T-helper 1 cell treated with Interleukin-12 subunit alpha and Interleukin-12 subunit beta and Interleukin-4 antibody, amounts not matched to agents 30 μg/mL and 1 μg/mL, for 36 hours (primary cell): Measurements from ENCODE around the gene NCAN.
A peak's percentile ranks its signal among the peaks of the same experiment; 100 is the strongest.
"Not testable (repeated sequence)": the region's sequence is repeated elsewhere in the genome, so short reads cannot be mapped to it uniquely, and the experiment has no call there.

Experiments
- H3K27ac Mint-ChIP-seq: one replicate; pipeline ENCODE4 v1.8.0; 2021; ENCODE audit warnings: mild to moderate bottlenecking, mixed read lengths
- H3K27me3 Mint-ChIP-seq: one replicate; pipeline ENCODE4 v1.8.0; 2021; ENCODE audit warnings: low read depth, mixed read lengths
- H3K36me3 Mint-ChIP-seq: one replicate; pipeline ENCODE4 v1.8.0; 2021; ENCODE audit warnings: low read depth, mixed read lengths
- H3K4me1 Mint-ChIP-seq: one replicate; pipeline ENCODE4 v1.8.0; 2021; ENCODE audit warnings: low read depth, mixed read lengths
- H3K4me3 Mint-ChIP-seq: one replicate; pipeline ENCODE4 v1.8.0; 2021; ENCODE audit warnings: mild to moderate bottlenecking, moderate library complexity, mixed read lengths
- H3K9me3 Mint-ChIP-seq: one replicate; pipeline ENCODE4 v1.8.0; 2021; ENCODE audit warnings: mixed read lengths

Gene NCAN

DNA sequence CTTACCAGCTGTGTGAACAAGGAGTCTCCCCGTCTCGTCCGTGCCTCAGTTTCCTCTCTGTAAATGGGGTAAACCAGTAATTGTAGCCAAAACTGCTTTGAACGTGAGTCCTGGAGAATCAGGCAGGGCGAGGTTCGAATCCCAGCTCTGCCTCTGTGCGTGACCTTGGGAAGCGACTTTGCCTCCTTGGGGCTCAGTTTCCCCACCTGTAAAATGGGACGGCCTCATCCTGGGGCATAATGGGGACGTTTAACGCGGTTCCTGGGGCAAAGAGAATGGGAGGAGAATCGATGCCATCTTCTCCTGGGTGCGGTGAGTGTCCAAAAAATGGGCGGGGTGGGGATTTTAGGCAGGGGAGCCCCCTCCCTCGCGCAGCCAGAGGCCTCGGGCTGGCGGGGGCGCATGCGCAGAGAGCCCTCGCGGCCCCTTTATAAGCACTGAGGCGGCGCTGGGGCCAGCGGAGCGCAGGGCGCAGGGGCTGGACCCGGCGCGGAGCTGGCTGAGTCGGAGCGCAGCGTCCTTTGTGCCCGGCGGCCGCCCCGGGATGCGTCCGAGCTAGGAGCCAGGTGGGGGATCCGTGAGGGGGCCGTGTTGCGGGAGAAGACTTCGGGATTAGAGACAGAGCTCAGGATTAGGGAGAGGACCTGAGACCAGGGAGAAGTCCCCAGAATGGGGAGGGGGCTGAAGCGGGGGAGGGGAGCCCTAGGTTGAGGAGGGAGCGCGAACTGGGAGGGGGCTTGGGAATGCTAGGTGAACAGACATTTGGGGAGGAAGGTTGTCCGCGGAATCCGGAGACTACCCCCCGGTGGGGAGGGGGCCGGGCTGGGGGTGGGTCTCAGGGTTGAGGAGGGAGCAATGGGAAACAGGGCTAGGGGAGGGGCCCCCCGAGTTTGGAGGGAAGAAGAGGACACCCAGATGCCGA lies at the start of gene NCAN:
Gene NCAN (plus strand): TSS at position 460 of the 922 bp plus-strand sequence. CDS start 4,996 bp downstream, outside the sequence.
- peaks cover 33% of the 10 kb centered on the region for H3K27me3 Mint-ChIP-seq
- no peak within 1 kb of the TSS for H3K27ac Mint-ChIP-seq

DNA sequence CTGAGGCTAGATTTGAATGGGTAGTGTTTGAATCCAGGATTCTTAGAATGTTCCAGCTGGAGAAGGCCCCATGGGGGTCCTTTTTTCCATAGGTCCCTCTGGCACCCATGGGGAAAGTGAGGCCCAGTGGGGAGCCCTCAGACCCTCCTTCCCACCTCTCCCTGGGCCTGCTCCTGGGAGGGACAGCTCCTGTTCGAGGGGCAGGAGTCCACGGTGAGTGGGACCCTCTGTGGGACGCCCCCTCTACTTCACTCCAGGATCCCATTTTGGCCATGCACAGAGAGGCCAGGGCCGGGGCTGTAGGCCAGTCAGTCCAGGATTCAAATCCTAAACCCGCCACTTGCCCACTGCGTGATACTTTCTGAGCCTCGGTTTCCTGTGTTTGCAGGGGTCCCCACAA lies 49.3 kb upstream of the NCAN start:
- peaks cover 2% of the 10 kb centered on the region for H3K4me1 Mint-ChIP-seq
- no peaks in the 10 kb centered on the region for H3K27me3 Mint-ChIP-seq
- H3K4me3 Mint-ChIP-seq, result no peak overlapping the region
- no peaks in the 10 kb centered on the region for H3K9me3 Mint-ChIP-seq
- H3K36me3 Mint-ChIP-seq, result no peaks in the 10 kb centered on the region
- no peak overlapping the region for H3K27ac Mint-ChIP-seq

More for the DNA sequence above, at the start of gene NCAN:
- H3K4me1 Mint-ChIP-seq, result peaks cover 17% of the 10 kb centered on the region
- H3K9me3 Mint-ChIP-seq, result peaks cover 12% of the 10 kb centered on the region
- H3K4me3 Mint-ChIP-seq, result no peak within 1 kb of the TSS
- peaks cover 12% of the 10 kb centered on the region for H3K36me3 Mint-ChIP-seq

DNA sequence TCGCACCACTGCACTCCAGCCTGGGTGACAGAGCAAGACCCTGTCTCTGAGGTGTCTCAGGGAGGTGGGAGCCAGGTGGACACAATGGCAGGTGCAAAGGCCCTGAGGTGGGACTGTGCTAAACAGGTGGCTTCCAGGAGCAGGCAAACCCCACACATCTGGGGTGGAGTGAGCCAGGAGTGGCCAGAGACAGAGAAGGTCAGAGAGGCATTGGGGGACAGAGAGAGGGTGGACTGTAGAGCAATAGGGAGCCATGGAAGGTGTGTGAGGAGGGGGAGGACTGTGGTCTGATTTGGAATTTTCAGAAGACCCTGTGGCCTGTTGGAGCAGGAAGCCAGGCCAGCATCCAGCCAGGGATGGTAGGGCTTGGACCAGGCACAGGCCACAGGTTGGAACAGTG lies 46.4 kb upstream of the NCAN start:
- H3K36me3 Mint-ChIP-seq, result peaks cover 4% of the 10 kb centered on the region
- no peaks in the 10 kb centered on the region for H3K27me3 Mint-ChIP-seq
- H3K9me3 Mint-ChIP-seq, result no peaks in the 10 kb centered on the region
- peak overlapping the region; percentile 59 for H3K27ac Mint-ChIP-seq
- H3K4me1 Mint-ChIP-seq, result peaks cover 9% of the 10 kb centered on the region
- no peak overlapping the region for H3K4me3 Mint-ChIP-seq

DNA sequence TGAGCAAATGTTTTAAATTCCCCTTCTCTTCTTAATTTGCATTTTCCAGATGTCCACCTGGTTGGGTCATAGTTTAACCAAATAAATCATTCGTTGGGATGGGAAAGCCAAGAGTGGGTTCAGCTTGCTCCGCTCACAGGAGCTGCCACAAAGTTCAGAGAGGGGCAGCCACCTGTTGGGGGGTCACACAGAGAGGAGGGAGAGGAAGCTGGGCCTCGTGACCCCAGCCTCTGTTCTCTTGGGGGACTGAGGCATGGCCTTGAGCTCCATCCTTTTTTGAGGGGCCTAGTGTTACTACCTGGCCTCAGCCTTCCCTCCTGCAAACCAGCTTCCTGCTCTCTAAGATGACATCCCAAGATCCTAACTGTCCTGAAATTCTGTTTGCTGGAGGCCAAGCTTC lies 44.1 kb upstream of the NCAN start:
- H3K27me3 Mint-ChIP-seq, result no peaks in the 10 kb centered on the region
- H3K4me3 Mint-ChIP-seq, result no peak overlapping the region
- H3K36me3 Mint-ChIP-seq, result peaks cover 4% of the 10 kb centered on the region
- H3K9me3 Mint-ChIP-seq, result no peaks in the 10 kb centered on the region
- no peak overlapping the region for H3K27ac Mint-ChIP-seq
- H3K4me1 Mint-ChIP-seq, result peaks cover 12% of the 10 kb centered on the region

DNA sequence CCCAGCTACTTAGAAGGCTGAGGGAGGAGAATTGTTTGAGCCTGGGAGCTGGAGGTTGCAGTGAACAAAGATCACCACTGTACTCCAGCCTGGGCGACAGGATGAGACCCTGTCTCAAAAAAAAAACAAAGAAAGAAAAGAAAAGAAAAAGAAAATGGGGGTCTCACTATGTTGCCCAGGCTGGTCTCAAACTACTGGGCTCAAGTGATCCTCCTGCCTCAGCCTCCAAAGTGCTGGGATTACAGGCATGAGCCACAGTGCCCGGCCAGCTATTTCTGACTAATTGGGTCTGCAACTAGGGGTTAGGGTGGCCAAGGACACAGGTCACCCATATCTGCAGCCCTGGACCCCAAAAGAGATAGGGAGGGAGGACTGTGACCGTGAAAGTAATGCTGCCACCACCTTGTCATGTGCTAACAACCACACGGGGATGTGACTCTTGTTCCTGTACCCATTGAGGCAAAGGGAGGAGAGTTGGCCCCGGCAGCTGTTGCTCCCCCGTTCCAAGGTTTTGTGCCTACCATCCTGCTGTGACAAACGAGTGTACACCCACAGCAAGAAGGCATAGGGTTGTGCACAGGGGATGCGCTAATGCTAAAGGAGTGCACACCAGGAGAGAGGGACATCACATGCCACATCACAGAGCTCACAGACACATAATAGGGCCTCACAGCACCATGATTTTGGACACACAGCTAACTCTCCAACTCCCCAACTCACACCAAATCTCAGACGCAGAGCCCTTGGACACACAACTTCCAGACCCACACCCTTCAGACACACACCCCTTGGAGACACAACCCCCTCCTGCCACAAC lies 42.3 kb upstream of the NCAN start:
- Mint-ChIP-seq H3K27me3 (no peaks in the 10 kb centered on the region), H3K27ac (no peak overlapping the region), H3K9me3 (no peaks in the 10 kb centered on the region), H3K36me3 (peaks cover 4% of the 10 kb centered on the region), H3K4me1 (peaks cover 12% of the 10 kb centered on the region), H3K4me3 (peak overlapping the region; percentile 40)

DNA sequence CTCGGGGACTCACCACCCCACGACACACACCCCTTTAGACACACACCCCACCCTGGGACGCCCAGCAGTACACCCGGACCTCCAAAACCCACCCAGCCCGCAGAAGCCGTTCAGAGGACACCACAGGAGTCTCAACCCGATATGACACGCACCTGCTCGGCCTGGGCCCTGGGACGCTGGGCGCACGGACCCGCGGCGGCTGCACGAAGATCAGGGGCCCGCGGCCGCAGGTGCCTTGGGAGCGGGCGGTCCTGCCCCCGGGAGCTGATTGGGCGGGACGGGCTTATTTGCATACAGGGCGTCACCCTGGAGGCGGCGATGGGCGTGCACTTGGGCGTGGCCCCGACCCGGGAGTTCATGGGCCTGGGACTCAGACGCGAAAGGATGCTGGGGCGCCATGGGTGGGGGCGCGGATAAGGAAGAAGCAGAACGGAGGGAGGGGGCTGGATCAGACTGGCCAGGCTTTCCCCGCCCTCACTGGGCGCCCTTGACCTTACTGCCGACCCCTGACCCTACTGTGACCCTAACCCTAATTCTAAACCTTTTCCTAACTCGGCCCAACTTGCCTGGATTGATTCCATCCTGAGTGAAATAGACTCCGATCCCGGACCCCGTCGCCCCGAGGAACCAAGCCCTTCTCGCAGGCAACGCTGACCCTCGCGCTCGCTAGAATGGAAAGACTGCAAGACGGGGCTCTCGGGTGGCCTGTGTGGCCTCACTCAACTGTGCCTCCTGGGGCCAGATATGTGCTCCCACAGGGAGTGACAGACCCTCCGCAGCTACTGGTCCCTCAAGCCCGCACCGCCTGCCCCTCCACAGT lies 41.5 kb upstream of the NCAN start, which contains the start of gene MEF2B:
Gene MEF2B (minus strand): TSS at position 211 of the 820 bp plus-strand sequence. CDS start 19,528 bp downstream, outside the sequence.
- H3K36me3 Mint-ChIP-seq, result peaks cover 4% of the 10 kb centered on the region
- H3K27me3 Mint-ChIP-seq, result no peaks in the 10 kb centered on the region
- H3K9me3 Mint-ChIP-seq, result no peaks in the 10 kb centered on the region
- no peak within 1 kb of the TSS for H3K27ac Mint-ChIP-seq
- peaks cover 12% of the 10 kb centered on the region for H3K4me1 Mint-ChIP-seq
- peak within 1 kb of the TSS; percentile 40 for H3K4me3 Mint-ChIP-seq

DNA sequence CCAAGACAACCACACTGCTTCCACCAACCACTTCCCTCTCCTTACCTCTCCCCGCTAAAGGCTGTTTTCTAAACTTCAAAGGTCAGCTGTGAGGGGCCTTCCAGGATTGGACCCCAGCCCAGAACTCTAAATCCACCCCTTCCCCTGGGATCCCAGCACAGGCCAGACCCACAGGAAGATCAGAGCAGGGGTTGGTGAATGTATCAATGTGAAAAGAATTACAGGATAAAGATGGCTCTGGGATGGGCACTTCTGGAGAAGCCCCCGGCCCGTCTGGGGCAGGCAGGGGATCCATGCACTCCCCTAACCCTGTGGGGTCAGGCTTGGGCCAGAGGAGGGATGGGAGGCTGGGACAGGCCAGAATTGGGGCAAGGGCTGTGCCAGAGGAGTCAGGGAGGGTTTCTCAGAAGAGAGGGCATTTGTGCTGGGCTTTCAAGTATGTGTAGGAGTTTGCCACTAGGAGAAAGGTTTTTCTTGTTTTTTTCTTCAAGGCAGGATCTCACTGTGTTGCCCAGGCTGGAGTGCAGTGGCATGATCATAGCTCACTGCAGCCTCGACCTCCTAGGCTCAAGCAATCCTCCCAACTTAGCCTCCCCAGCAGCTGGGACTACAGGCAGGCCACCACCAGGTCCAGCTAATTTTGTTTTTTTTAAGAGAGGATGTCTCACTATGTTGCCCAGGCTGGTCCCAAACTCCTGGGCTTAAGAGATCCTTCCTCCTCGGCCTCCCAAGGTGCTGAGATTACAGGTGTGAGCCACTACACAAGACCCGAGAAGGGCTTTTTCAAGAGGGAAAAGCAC lies 40.7 kb upstream of the NCAN start:
- H3K4me1 Mint-ChIP-seq, result peaks cover 12% of the 10 kb centered on the region
- H3K4me3 Mint-ChIP-seq, result no peak overlapping the region
- H3K27ac Mint-ChIP-seq, result no peak overlapping the region
- peaks cover 4% of the 10 kb centered on the region for H3K36me3 Mint-ChIP-seq
- H3K27me3 Mint-ChIP-seq, result no peaks in the 10 kb centered on the region
- H3K9me3 Mint-ChIP-seq, result no peaks in the 10 kb centered on the region

DNA sequence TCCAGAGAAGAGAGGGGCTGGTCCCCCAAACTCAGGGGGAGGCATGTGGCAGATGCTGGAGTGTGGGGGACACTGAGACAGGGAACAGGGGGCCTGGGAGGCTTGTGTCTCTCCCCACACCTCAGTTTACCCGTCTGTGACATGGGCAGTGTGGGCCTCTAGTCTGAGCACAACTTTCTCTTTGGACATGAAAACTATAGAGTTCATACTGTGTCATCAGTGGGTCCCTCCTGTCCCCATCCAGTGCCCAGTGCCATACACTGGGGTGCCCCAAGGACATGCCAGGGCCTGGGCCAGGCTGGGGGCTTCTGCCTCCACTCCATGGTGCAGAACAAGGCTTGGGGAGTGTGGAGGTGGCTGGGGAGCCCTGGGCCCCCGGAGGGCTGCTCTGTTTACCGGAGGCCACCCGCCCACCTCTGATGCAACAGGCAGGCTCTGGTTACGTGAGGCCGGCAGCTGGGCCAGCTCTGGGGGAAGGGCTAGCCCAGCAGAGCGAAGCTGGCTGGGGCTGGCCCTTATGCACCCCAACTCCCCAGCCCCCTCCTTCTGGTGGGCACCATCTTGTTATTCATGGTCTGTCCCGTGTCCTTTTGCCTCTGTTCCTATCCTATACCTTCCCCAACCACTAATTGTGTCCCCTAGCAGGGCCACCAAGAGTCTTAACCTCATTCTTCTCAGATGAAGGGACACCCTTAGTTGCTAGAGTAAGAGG lies 39.8 kb upstream of the NCAN start:
- no peak overlapping the region for H3K4me3 Mint-ChIP-seq
- H3K27ac Mint-ChIP-seq, result peak overlapping the region; percentile 45
- peaks cover 4% of the 10 kb centered on the region for H3K36me3 Mint-ChIP-seq
- no peaks in the 10 kb centered on the region for H3K9me3 Mint-ChIP-seq
- no peaks in the 10 kb centered on the region for H3K27me3 Mint-ChIP-seq
- H3K4me1 Mint-ChIP-seq, result peaks cover 12% of the 10 kb centered on the region

DNA sequence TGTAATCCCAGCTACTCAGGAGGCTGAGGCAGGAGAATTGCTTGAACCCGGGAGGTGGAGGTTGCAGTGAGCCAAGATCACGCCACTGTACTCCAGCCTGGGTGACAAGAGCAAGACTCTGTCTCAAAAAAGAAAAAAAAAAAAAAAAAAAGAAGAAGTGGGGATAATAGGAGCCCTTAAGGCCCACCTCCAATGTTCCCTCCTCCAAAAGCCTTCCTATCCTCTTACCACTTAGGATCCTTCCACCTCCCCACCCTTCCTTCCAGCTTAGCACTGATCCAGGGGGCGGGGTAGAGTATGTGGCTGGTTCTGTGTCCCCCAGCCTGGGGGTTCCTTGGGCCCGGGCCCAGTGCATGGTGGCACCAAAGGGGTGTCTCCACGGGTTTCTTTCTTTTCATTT lies 38.5 kb upstream of the NCAN start:
- not testable (repeated sequence) for H3K36me3 Mint-ChIP-seq, H3K4me3 Mint-ChIP-seq, H3K27ac Mint-ChIP-seq

DNA sequence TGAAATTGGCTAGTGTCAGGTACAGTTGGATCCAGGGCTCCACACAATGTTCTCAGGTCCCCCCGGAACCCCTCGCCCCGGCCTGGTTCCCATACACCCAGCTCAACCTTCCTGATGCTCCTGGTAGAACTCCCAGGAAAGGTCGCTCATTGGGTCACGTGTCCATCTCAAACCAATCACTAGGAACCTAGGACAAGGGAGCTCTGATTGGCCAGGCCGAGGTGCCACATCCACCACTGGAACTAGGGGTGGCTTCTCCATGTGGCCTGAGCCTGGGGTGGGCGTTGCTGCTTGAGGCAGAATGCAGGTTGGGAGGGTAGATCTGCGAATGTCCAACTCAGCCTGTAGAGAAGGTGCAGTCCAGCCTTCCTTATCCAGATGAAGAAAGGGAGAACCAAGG lies 34.8 kb upstream of the NCAN start:
- peaks cover 11% of the 10 kb centered on the region for H3K36me3 Mint-ChIP-seq
- no peak overlapping the region for H3K27ac Mint-ChIP-seq
- H3K9me3 Mint-ChIP-seq, result no peaks in the 10 kb centered on the region
- no peaks in the 10 kb centered on the region for H3K4me1 Mint-ChIP-seq
- no peaks in the 10 kb centered on the region for H3K27me3 Mint-ChIP-seq
- H3K4me3 Mint-ChIP-seq, result no peak overlapping the region

More for the DNA sequence above, 38.5 kb upstream of the NCAN start:
- not testable (repeated sequence) for H3K27me3 Mint-ChIP-seq, H3K9me3 Mint-ChIP-seq
- H3K4me1 Mint-ChIP-seq, result peaks cover 12% of the 10 kb centered on the region

DNA sequence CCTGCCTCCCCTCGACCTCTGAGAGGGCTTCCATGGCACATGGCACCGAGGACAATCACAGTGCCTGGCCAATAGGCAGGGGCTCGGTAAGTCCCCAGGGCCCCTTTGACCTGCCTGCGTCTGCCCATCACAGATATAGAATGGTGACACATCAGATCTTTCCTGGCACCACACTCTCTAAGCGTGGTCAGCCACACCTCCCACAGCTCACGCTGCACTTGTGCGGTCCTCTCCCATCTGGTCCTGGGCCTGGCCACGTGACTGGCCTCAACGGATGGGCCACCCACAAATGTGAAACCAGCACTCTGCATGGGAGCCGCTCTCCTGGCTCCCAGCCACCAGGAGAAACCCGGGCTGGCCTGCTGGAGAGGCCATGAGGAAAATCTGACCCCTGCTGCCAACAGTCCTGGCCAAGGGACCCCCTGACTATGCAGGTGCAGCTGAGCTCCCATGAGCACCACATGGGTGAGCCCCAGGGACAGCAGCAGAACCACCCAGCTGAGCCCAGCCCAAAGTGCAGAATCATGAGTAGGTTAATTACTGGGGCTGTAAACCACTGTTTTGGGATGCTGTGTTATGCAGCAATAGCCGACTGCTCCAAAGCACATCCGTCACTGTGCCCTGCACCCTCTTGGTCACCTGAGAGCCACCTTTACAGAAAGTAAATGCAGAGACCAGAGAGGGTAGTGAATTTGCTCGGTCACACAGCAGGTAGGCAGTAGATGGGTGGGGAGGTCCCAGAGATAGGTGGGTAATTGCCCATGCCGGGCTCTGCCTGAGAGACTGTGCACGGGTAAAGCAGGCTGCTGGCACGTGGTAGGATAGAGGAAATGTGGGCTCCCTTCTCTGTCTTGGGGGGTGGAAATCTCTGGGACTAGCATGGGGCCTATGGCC lies 32.0 kb upstream of the NCAN start:
- Mint-ChIP-seq H3K4me3 (no peak overlapping the region), H3K4me1 (no peaks in the 10 kb centered on the region), H3K27ac (no peak overlapping the region), H3K9me3 (no peaks in the 10 kb centered on the region), H3K36me3 (peaks cover 17% of the 10 kb centered on the region), H3K27me3 (no peaks in the 10 kb centered on the region)

DNA sequence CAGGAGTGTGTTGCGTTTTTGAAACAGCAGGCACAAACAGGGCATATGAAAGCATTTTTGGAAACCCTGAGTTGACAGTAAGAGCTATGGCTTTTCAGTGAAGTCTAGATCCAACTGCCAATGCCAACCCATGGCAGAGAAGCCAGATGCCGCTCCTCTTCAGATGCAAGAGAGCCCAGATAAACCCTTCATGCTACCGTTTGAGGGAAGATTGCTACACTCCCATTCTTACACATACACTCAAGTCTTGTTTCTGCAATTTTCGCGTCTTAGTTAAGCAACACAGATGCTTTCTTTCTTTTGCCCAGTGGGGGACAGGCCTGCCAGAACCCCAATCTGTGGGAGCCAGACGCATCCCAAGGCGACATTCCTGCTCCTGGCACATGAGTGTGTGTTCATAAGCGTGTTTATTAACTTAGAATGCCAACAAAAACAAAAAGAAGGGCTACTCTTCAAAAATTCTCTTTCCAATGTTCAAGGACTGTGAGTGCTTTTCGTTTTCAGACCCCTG lies 30.2 kb upstream of the NCAN start:
- no peaks in the 10 kb centered on the region for H3K27me3 Mint-ChIP-seq

More for the DNA sequence above, 30.2 kb upstream of the NCAN start:
- H3K4me3 Mint-ChIP-seq, result no peak overlapping the region
- H3K27ac Mint-ChIP-seq, result no peak overlapping the region
- peaks cover 24% of the 10 kb centered on the region for H3K36me3 Mint-ChIP-seq
- peaks cover 2% of the 10 kb centered on the region for H3K4me1 Mint-ChIP-seq
- no peaks in the 10 kb centered on the region for H3K9me3 Mint-ChIP-seq
